ENCODE results near the gene ISY1. TPM values are rescaled to one million over a fixed set of nuclear protein-coding genes. Genes with fewer than 3 reads are reported as not detected.
A peak's percentile ranks its signal among the peaks of the same experiment; 100 is the strongest.

ISY1 gene
- polyA plus RNA-seq, 3 donors from 2014 or later: 91.1 to 107 (median 103) TPM

DNA sequence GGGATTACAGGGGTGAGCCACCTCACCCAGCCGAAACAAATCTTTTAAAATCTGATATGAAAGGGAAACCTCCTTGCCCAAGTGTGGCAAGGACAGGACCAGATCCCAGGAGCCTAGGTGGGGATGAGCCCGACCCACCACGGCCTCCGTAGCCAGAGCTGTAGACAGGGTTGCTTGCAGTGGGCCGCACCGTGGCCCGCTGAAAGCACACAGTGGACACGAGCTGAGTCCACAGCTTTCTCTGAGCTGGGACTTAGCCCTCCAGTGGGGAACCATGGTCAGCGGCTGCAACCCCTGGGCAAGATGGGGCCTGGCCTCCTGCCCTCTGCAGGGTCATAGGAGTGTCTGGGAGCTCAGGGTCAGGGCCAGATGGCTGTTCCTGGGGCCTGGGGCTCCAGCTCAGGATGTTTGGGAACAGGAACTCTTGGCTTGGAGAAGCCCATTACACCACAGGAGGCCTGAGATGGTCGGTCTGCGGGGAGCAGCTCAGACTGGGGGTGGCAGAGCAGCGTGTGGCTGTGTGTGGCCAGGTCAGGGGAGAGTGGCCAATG, 75.6 kb downstream of the ISY1 start:
- no peaks in the 10 kb centered on the region for H3K36me3 Mint-ChIP-seq
- H3K9me3 Mint-ChIP-seq: no peaks in the 10 kb centered on the region
- no peak overlapping the region for H3K4me3 Mint-ChIP-seq
- no peak for DNase-seq
- H3K27ac Mint-ChIP-seq: peak overlapping the region in 2 of 6 donors; percentile 15 to 27
- peaks cover 0 to 2% of the 10 kb centered on the region in 2 donors for H3K4me1 Mint-ChIP-seq
- H3K27me3 Mint-ChIP-seq (ENCODE audit: low read depth in 3 of 3): peaks cover 0 to 3% (median 2%) of the 10 kb centered on the region in 3 donors

GRCh38 chr3:129084501-129084900, 76.4 kb downstream of the ISY1 start:
- Mint-ChIP-seq H3K36me3 (no peaks in the 10 kb centered on the region), H3K27ac (no peak overlapping the region), H3K4me3 (no peak overlapping the region), H3K4me1 (peaks cover 0 to 2% of the 10 kb centered on the region in 2 donors), H3K9me3 (no peaks in the 10 kb centered on the region), H3K27me3 (ENCODE audit: low read depth in 3 of 3) (peaks cover 0 to 3% (median 2%) of the 10 kb centered on the region in 3 donors)
- no peak for DNase-seq

DNA sequence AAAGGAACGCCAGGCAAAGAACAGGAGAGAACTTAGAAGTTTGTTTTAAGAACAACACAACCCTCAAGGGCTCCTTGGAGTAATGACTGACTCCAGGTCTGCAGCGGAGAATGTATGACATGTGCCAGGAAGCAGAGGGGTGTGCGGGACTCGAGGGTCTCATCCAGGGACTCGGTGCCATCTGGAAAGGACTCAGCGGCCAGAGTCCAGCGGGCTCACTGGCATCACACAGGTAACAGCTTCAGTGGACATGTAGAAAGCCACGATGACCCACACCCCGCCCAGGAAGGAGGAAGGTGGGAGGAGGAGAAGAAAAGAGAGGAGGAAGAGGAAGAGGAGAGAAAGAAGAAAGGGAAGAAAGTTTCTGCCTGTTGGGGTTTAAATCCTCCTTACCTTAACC, 78.8 kb downstream of the ISY1 start:
- peak overlapping the region in 3 of 6 donors; percentile 42 to 69 (median 53) for H3K27ac Mint-ChIP-seq

DNA sequence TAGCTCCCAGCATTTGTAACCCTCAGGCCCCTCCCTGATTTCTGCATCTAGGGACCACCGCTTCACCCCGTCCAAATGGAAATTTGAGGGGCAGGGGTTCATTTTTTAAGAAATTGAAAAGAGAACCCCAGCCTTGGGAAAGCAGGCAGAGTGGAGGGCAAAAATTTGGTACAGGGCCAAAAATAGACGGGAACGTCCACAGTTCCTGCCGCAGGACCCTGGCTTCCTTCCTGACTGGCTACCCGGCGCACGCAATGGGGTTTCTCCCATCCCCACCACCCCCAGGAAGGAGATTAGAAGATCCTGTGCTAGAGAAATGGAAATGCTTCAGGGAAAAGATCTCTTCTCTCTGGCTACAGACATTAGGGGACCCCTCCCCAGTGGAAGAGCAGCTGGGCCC, 79.4 kb downstream of the ISY1 start:
- H3K27ac Mint-ChIP-seq: no peak overlapping the region
- no peaks in the 10 kb centered on the region for H3K9me3 Mint-ChIP-seq

More for the DNA sequence above, 78.8 kb downstream of the ISY1 start:
- Mint-ChIP-seq H3K27me3 (ENCODE audit: low read depth in 3 of 3) (peaks cover 0 to 3% (median 2%) of the 10 kb centered on the region in 3 donors), H3K9me3 (no peaks in the 10 kb centered on the region), H3K4me3 (no peak overlapping the region), H3K36me3 (no peaks in the 10 kb centered on the region), H3K4me1 (peaks cover 0 to 2% of the 10 kb centered on the region in 2 donors)
- DNase-seq: no peak

GRCh38 chr3:129078510-129078909, 82.4 kb downstream of the ISY1 start:
- Mint-ChIP-seq H3K9me3 (no peaks in the 10 kb centered on the region), H3K4me3 (no peak overlapping the region), H3K27ac (no peak overlapping the region), H3K27me3 (ENCODE audit: low read depth in 3 of 3) (peaks cover 0 to 2% (median under 1%) of the 10 kb centered on the region in 3 donors), H3K36me3 (no peaks in the 10 kb centered on the region), H3K4me1 (peaks cover 0 to 2% of the 10 kb centered on the region in 2 donors)
- no peak for DNase-seq

More for the DNA sequence above, 79.4 kb downstream of the ISY1 start:
- H3K36me3 Mint-ChIP-seq: no peaks in the 10 kb centered on the region
- no peak overlapping the region for H3K4me3 Mint-ChIP-seq
- DNase-seq: no peak
- H3K27me3 Mint-ChIP-seq (ENCODE audit: low read depth in 3 of 3): peaks cover 0 to 3% (median 2%) of the 10 kb centered on the region in 3 donors
- peaks cover 0 to 2% of the 10 kb centered on the region in 2 donors for H3K4me1 Mint-ChIP-seq

Other genes starting within 250 kb of the ISY1 start
- gene CFAP92, start 167.0 kb downstream of the ISY1 start, polyA plus RNA-seq: not detected
- under 1 TPM; 0.55 to 0.80 (median 0.58) TPM for gene EFCC1, start 159.8 kb downstream of the ISY1 start, polyA plus RNA-seq
- gene GP9, start 100.3 kb downstream of the ISY1 start, polyA plus RNA-seq: 10 to 100 TPM in 1 of 3 donors, 1 to 10 TPM in 1, not detected in 1; 1.2 to 12.8 TPM
- 10 to 100 TPM in 2 of 3 donors, 1 to 10 TPM in 1; 8.1 to 20.1 (median 12.5) TPM for gene RAB43, start 39.3 kb downstream of the ISY1 start, polyA plus RNA-seq
- gene CNBP, start 22.8 kb upstream of the ISY1 start, polyA plus RNA-seq: 1,000 to 10,000 TPM in 1 of 3 donors, 100 to 1,000 TPM in 2; 728 to 1,257 (median 878) TPM
- gene COPG1, start 88.5 kb upstream of the ISY1 start, polyA plus RNA-seq: 100 to 1,000 TPM in 1 of 3 donors, 10 to 100 TPM in 2; 35.2 to 139 (median 64.6) TPM
- 100 to 1,000 TPM in 1 of 3 donors, 10 to 100 TPM in 2; 58.6 to 111 (median 78.1) TPM for gene HMCES, start 117.8 kb upstream of the ISY1 start, polyA plus RNA-seq

Measured in immature natural killer cell (primary cell).